SJSA1 (cell line): Measurements from ENCODE around the gene APH1A. TPM values are rescaled to one million over a fixed set of nuclear protein-coding genes. Genes with fewer than 3 reads are reported as not detected.
"Not testable (repeated sequence)": the region's sequence is repeated elsewhere in the genome, so short reads cannot be mapped to it uniquely, and the experiment has no call there.

ENCODE experiments used
- DNase-seq, 2 experiments: peaks; one replicate each; pipeline ENCODE4 v3.0.0-alpha.2; 2015 to 2020; ENCODE audit warnings: low spot score in 2 of 2, low read depth in 1 of 2
- H3K27ac ChIP-seq: fragments of 250-450 bp; sonication (Bioruptor Pico); 2 replicates; pipeline ENCODE4 v1.5.1; 2020; ENCODE audit warnings: mild to moderate bottlenecking, moderate library complexity
- H3K27me3 ChIP-seq: fragments of 250-450 bp; sonication (Bioruptor Pico); replicated peaks from 2 replicates; pipeline ENCODE4 v1.5.1; 2020; ENCODE audit warnings: mild to moderate bottlenecking, moderate library complexity
- H3K36me3 ChIP-seq: fragments of 250-450 bp; sonication (Bioruptor Pico); 2 replicates; pipeline ENCODE4 v1.5.1; 2020; ENCODE audit warnings: mild to moderate bottlenecking
- H3K4me1 ChIP-seq: fragments of 250-450 bp; sonication (Bioruptor Pico); replicated peaks from 2 replicates; pipeline ENCODE4 v1.6.1; 2021; ENCODE audit warnings: mild to moderate bottlenecking
- H3K4me3 ChIP-seq: fragments of 250-450 bp; sonication (Bioruptor Pico); 2 replicates; pipeline ENCODE4 v1.5.1; 2020; ENCODE audit warnings: mild to moderate bottlenecking
- H3K9me3 ChIP-seq: fragments of 250-450 bp; sonication (Bioruptor Pico); replicated peaks from 2 replicates; pipeline ENCODE4 v1.5.1; 2020; ENCODE audit warnings: mild to moderate bottlenecking
- total RNA-seq: library from RNA; depleted of rRNA; stranded (reverse); fragments of >200 nt; shearing (Covaris generic); gene quantifications from 2 replicates; pipeline ENCODE4 v1.2.3, GENCODE V29; 2014

The APH1A gene
- total RNA-seq, 1 experiment from 2014 or later, result 113 TPM

DNA sequence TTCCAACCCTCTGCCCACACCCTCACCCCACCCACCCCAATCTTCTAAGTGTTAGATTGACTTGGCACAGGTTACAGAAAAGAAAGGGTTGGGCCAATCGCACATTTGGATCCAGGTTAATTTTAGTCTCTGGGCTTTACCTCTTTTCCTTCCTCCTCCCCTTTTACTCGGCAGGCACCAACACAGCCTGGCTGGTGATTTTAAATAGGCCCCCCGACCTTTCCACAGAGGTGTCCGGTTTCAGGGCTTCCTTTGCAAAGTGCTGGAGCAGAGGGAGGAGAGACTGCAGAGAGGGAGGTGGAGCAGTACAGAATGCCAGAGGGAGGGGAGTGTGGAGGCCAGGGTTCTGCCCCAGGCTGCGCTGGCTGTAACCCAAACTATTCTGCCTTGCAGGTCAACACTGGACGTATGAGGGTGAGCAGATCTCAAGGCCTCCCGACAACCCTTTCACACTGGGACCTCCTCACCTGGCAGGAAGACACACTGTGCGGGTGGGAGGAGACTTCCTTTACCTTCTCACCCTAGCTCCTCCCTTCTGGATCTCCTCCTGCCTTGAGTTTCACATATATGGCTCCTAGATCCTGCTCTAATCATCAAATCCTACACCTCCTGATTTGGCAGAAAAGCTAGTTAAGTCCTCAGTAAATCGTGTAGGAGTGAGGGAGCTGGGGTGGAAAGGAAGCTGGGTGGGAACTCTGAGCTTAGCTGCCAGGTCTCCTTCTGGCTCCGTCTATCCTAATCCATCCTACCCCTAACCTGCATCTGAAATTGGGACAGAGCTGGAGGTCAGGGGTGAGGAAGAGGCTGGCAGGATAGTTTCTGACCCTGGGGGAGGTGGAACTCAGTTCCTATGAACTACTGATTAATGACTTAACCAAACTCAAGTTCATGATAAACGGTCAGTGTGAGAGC is 8.8 kb downstream of the APH1A start:
- no peaks in the 10 kb centered on the region for H3K9me3 ChIP-seq
- H3K27me3 ChIP-seq, result no peaks in the 10 kb centered on the region; the same call in 1 of the 2 replicates
- no peak overlapping the region for H3K27ac ChIP-seq
- H3K4me1 ChIP-seq, result peaks cover 13% of the 10 kb centered on the region
- peaks cover 8% of the 10 kb centered on the region for H3K36me3 ChIP-seq
- no peak for DNase-seq
- no peak overlapping the region for H3K4me3 ChIP-seq

DNA sequence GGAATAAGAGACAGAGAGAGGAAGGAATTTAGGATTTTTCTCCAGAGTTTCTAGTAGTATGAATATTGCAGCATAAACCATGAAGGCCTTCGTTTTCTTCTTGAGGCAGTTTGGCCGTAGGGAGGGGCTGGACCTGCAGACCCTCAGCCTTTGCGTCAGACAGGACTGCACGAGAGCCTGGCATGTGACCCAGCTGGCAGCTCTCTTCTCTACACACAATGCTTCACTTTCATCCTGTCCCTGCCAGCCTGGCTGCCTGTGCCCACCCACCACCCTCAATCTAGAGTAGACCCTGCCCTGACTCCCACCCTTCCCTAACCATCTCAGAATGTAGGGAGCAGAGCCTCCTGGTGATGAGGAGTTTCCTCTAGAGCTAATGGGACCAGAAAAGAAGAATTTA is 9.6 kb downstream of the APH1A start:
- Histone ChIP-seq H3K36me3 (no peaks in the 10 kb centered on the region; the same call in 1 of the 2 replicates), H3K4me1 (peaks cover 13% of the 10 kb centered on the region), H3K27ac (no peak overlapping the region), H3K9me3 (no peaks in the 10 kb centered on the region), H3K27me3 (no peaks in the 10 kb centered on the region; the same call in 1 of the 2 replicates), H3K4me3 (no peak overlapping the region)
- no peak for DNase-seq

DNA sequence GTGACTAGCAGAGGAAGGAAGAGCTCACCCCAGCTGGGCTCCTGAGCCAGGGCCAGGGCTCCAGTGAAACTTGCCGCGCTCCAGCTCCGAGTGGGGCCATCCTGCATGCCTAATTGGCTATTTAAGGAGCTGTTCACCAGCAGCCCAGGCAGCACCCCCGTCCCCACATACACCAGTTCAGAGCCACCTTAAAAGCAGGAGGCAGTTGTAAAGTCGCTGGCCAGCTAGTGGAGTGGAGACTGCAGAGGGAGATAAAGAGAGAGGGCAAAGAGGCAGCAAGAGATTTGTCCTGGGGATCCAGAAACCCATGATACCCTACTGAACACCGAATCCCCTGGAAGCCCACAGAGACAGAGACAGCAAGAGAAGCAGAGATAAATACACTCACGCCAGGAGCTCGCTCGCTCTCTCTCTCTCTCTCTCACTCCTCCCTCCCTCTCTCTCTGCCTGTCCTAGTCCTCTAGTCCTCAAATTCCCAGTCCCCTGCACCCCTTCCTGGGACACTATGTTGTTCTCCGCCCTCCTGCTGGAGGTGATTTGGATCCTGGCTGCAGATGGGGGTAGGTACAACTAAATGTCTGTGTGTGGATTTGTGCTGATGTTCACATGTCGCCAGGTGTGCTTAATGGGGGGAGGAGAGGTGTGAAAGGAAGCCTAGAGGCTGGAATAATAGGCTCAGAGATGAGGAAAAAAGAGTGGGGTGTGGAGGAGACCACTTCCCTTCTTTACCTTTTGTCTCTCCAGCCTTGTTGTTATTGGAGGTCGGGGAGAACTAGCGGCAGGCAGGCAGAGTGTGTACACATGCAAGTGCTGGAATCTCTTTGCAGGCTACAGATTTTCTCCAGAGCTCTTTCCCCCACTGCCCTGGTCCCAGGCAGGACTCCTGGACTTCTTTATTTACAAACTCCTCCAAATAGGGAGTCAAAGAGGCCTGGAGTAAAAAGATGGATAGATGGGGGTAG is 10.9 kb downstream of the APH1A start, which contains the start of gene CA14:
Gene CA14 (plus strand): TSS at position 151 of the 962 bp plus-strand sequence. CDS start 355 bp downstream, at position 506.
- H3K4me1 ChIP-seq, result peaks cover 13% of the 10 kb centered on the region
- DNase-seq, result no peak
- H3K9me3 ChIP-seq, result no peaks in the 10 kb centered on the region
- H3K36me3 ChIP-seq, result no peaks in the 10 kb centered on the region
- H3K27ac ChIP-seq, result no peak within 1 kb of the TSS
- no peaks in the 10 kb centered on the region; the same call in 1 of the 2 replicates for H3K27me3 ChIP-seq
- H3K4me3 ChIP-seq, result no peak within 1 kb of the TSS

DNA sequence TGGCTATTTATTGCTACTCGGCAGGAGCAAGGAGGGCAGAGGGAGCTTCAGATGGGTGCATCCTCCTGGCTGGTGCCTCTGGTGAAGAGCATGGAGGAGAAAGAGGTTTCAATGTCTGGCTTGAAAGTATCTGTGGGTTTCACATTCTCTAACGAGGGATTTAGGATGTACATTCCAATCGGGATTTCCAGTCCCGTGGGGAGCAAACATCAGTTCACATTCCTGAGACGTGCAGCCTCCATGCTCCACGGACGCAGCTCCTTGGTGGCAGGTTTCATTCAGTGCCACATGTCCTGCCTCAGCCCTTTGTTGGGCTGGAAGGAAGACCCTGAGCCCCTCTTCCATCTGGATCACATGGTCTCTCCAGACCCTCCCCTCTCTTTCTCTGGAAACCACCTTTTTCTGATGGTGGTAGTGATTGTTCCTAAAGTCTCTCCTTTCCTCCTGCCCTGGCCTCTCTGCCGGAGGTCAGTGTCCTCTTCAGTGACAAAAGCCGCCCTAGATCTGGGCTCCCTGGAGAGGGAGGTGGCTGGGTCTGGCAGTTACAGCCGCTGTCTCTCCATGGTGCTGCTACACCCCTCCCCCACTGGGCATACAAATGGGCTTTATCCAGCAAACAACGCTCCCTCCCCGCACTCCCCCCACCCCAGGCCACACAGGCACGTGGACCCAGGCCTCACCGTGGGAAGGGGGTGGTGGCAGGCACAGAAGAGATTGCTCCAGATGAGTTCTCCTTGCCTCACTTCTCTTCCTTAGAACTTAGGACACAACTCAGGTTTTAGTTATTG is 12.1 kb downstream of the APH1A start:
- Histone ChIP-seq H3K9me3 (no peaks in the 10 kb centered on the region), H3K27ac (no peak overlapping the region), H3K4me1 (peaks cover 13% of the 10 kb centered on the region), H3K27me3 (peaks cover 2% of the 10 kb centered on the region; the same call in 1 of the 2 replicates), H3K4me3 (no peak overlapping the region), H3K36me3 (no peaks in the 10 kb centered on the region)
- no peak for DNase-seq

DNA sequence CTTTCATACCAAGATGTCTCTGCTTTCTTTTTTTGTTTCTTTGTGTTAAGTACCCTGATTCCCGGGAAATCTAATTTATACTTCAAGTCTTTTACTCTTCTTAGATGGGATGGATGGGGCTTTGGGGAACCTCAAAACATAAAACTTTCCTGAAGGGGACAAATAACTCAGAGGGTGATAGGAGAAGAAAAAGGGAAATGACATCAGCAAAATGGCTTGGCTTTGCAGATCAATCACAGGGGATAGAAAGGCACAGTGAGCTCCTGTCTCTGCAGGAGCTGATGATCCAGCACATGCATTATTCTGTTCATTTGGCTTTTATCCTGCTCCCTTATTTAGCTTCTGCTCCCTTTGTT is 12.6 kb downstream of the APH1A start:
- Histone ChIP-seq H3K27me3 (peaks cover 7% of the 10 kb centered on the region; the same call in 1 of the 2 replicates), H3K4me3 (no peak overlapping the region), H3K27ac (no peak overlapping the region), H3K36me3 (no peaks in the 10 kb centered on the region), H3K4me1 (peaks cover 13% of the 10 kb centered on the region), H3K9me3 (no peaks in the 10 kb centered on the region)
- DNase-seq, result no peak

DNA sequence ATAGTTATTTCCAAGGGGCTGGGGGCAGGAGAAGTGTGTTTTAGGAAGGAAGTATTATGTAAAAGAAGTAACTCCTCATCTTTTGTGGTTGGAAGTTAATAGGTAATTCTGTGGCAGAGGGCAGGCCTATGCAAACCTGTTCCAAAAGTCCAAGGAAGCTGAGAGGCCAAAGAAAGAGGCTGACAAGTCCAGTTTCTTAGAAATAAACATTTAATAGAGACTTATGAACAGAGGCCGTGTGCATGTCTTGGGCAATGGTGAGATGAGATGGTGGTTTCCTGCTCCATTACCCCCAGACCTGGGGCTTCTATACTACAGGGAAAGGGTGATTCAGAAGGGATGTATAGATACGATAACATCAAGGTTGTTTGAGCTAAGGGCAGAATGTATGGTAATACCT is 18.9 kb downstream of the APH1A start:
- Histone ChIP-seq H3K27ac (no peak overlapping the region), H3K36me3 (no peaks in the 10 kb centered on the region), H3K4me3 (no peak overlapping the region), H3K27me3 (peaks cover 7% of the 10 kb centered on the region; the same call in 1 of the 2 replicates), H3K9me3 (no peaks in the 10 kb centered on the region), H3K4me1 (no peaks in the 10 kb centered on the region)
- DNase-seq, result no peak

DNA sequence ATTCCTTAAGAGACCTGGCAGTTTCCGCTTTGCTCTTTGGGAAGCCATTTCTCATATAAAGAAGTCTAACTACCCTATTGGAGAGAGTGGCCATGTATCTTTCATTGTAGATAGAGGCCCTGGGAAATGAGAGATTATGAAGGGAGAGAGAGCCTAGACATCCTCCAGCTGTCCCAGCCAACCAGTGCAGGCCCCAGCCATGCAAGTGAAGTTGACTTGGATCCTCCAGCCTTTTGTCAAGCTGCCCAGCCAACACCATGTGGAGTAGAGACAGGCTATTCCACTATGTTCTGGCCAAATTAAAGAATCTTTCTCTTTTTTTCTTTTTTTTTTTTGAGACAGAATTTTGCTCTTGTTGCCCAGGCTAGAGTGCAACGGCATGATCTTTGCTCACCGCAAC is 25.8 kb downstream of the APH1A start:
- H3K9me3 ChIP-seq, result no peaks in the 10 kb centered on the region
- no peaks in the 10 kb centered on the region for H3K36me3 ChIP-seq
- no peak for DNase-seq
- no peaks in the 10 kb centered on the region for H3K27me3 ChIP-seq
- no peak overlapping the region for H3K4me3 ChIP-seq
- H3K27ac ChIP-seq, result no peak overlapping the region
- no peaks in the 10 kb centered on the region for H3K4me1 ChIP-seq

DNA sequence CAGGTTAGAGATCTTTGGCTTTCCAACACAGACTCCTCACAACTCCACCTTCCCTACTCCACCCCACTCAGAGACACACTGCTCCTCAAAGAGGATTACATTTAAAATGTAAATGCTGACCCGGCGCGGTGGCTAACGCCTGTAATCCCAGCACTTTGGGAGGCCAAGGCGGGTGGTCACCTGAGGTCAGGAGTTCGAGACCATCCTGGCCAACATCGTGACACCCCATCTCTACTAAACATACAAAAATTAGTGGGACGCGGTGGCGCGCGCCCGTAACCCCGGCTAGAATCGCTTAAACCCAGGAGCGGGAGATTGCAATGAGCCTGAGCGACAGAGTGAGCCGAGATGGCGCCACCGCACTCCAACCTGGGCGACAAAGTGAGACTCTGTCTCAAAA is 31.1 kb downstream of the APH1A start:
- no peak overlapping the region for H3K4me3 ChIP-seq
- peaks cover 13% of the 10 kb centered on the region for H3K4me1 ChIP-seq
- no peaks in the 10 kb centered on the region for H3K27me3 ChIP-seq
- H3K9me3 ChIP-seq, result no peaks in the 10 kb centered on the region
- peaks cover 13% of the 10 kb centered on the region for H3K36me3 ChIP-seq
- peak in 1 of 2 experiments; percentile 15 for DNase-seq
- H3K27ac ChIP-seq, result no peak overlapping the region

DNA sequence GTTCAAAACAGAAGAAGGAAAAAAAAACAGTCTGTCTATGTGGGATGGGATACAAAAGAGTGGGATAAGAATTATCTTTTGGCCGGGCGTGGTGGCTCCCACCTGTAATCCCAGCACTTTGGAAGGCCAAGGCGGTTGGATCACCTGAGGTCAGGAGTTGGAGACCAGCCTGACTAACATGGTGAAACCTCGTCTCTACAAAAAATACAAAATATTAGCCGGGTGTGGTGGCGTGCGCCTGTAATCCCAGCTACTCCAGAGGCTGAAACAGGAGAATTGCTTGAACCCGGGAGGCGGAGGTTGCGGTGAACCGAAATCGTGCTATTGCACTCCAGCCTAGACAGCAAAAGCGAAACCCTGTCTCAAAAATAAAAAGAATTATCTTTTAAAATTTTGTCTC is 31.6 kb downstream of the APH1A start:
- H3K4me1 ChIP-seq, result peaks cover 13% of the 10 kb centered on the region
- not testable (repeated sequence) for H3K4me3 ChIP-seq, H3K27me3 ChIP-seq, H3K9me3 ChIP-seq
- H3K27ac ChIP-seq, result peak overlapping the region; percentile 81; the same call in 1 of the 2 replicates
- DNase-seq, result peak in 1 of 2 experiments; percentile 11
- H3K36me3 ChIP-seq, result peaks cover 13% of the 10 kb centered on the region

DNA sequence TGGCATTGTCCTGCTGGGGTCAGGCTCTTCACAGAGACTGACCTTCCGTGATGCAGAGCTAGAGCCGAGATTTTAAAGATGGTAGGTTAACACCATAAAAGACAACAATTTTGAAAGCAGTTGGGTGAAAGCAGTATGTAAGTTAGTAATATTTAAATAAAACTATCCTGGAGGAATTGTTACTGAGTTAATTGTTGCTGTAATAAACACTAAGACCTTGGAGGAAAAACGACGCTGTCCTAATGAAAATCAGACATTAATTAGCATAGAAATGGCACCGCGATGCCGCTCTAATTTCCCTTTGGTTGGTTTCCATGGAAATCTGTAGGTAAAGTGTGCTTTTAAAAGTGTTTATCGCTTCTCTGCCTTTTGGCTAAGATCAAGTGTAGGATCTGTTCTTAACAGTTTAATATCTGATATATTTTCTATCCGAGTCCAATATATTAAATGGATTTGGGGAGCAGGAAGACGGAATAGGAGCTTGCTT is 32.2 kb downstream of the APH1A start:
- peak in 1 of 2 experiments; percentile 4 for DNase-seq
- Histone ChIP-seq H3K36me3 (peaks cover 15% of the 10 kb centered on the region), H3K27me3 (no peaks in the 10 kb centered on the region), H3K27ac (peak overlapping the region; percentile 81), H3K4me1 (peaks cover 13% of the 10 kb centered on the region), H3K4me3 (peak overlapping the region; percentile 90), H3K9me3 (no peaks in the 10 kb centered on the region)

DNA sequence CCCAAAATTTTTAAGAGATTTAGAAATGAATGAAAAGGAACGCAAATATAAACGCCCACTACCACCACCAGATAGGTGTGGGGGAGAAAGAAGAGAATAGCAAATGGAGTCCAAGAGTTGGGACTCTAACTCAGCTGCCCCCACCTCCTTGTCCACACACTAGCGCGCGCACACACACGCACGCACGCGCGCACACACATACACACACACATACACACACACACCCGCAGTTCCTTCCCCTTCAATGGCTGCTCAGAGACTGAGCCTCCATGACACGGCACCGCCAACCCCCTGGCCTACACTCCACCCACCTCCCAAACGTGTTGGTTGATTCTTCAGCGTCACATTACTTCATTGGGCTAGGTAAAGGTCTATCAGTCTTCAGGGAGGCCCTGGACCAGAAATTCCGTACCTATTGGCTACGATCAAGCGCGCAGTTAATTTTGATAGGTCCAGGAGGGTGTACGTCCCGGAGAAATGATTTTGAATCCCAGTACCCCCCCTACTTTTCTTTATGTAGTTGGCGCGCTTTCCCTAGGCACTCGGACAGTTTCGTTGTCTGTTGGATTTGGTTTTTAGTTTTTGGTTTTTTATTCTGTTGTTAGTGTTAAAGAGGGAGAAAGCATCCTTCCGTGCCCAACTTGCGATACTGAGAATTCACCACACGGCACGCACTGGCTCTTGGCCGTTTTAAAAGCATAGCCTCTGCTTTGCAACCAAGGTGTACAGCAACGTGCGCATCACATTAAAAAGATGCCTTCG is 32.8 kb downstream of the APH1A start, which contains the start of gene ANP32E:
Gene ANP32E (minus strand): TSS at position 261 of the 762 bp plus-strand sequence. CDS start 326 bp downstream, outside the sequence.
- peak within 1 kb of the TSS; percentile 90 for H3K4me3 ChIP-seq
- DNase-seq, result peak; percentile 97 to 98

DNA sequence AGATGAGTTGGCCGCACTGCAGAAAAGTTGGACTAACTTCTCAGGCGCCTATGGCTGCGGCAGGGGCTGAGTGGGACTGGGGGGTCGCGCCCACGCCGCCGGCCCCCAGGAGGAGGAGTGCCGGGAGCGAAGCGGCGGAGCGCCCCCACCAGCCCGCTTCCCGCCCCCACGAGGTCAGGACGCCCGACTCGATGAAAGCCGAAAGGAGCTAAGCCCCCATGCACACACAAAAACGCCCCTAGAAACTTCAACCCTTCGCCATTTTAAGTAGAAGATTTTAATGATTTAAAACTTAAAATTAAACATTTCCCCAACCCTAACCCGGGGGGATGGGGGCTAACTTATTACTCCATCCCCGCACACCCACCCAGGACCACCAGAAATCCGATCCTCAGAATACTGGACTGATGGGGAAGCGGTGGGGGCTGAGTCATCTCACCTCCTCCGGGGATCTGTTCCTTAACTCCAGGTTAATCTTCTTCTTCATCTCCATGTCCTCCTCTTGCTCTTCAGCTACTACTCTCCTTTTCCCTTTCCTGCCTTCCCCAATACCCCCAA is 33.4 kb downstream of the APH1A start:
- peak overlapping the region; percentile 90 for H3K4me3 ChIP-seq
- DNase-seq, result peak; percentile 42 to 48
- peak overlapping the region; percentile 72 for H3K27ac ChIP-seq
- no peaks in the 10 kb centered on the region for H3K27me3 ChIP-seq
- peaks cover 26% of the 10 kb centered on the region for H3K36me3 ChIP-seq
- peaks cover 13% of the 10 kb centered on the region for H3K4me1 ChIP-seq
- H3K9me3 ChIP-seq, result no peaks in the 10 kb centered on the region

More for the DNA sequence above, 32.8 kb downstream of the APH1A start, which contains the start of gene ANP32E:
- Histone ChIP-seq H3K4me1 (peaks cover 13% of the 10 kb centered on the region), H3K27me3 (no peaks in the 10 kb centered on the region), H3K36me3 (peaks cover 19% of the 10 kb centered on the region), H3K9me3 (no peaks in the 10 kb centered on the region), H3K27ac (peak within 1 kb of the TSS; percentile 81)
